GM12891 (cell line): Measurements from ENCODE around the gene ATP2B2.

Source experiments
- POLR2A ChIP-seq: IDR thresholded peaks from 2 replicates; pipeline ENCODE4 v1.6.1; 2011; ENCODE audit warnings: low read depth, low read length, control low read depth
- POLR2AphosphoS5 ChIP-seq: IDR thresholded peaks from 2 replicates; pipeline ENCODE4 v1.6.1; 2011; ENCODE audit warnings: low read depth, low read length, control low read depth
- SPI1 ChIP-seq: IDR thresholded peaks from 2 replicates; pipeline ENCODE4 v1.6.1; 2011; ENCODE audit warnings: low read depth, low read length, control low read depth
- TAF1 ChIP-seq: IDR thresholded peaks from 2 replicates; pipeline ENCODE4 v1.6.1; 2011; ENCODE audit warnings: low read depth, low read length, control low read depth

- no peak for TF ChIP-seq POLR2A
- TF ChIP-seq POLR2AphosphoS5 = no peak
- TF ChIP-seq SPI1 = no peak
- no peak for TF ChIP-seq TAF1
Measured at GRCh38 chr3:10306156-10306555, 199.2 kb downstream of the ATP2B2 start.
